ACC112 (cell line): ENCODE results near the gene GATD1.
A peak's percentile ranks its signal among the peaks of the same experiment; 100 is the strongest.

Experiments used
- H2AFZ ChIP-seq: fragments of 200-600 bp; sonication (generic); one replicate; pipeline ENCODE4 v1.6.0; 2017; ENCODE audit warnings: antibody characterized with exemption, low read length; ENCODE audit not compliant: unreplicated experiment
- H3K27ac ChIP-seq: fragments of 200-600 bp; sonication (generic); 2 replicates; pipeline ENCODE4 v1.5.1; 2014; ENCODE audit warnings: low read depth, mild to moderate bottlenecking, antibody characterized with exemption, low read length, moderate library complexity
- H3K27me3 ChIP-seq: fragments of 200-600 bp; sonication (generic); 2 replicates; pipeline ENCODE4 v1.6.1; 2014; ENCODE audit warnings: mild to moderate bottlenecking, antibody characterized with exemption, low read length, moderate library complexity, mixed read lengths; ENCODE audit not compliant: insufficient read depth
- H3K36me3 ChIP-seq: fragments of 200-600 bp; sonication (generic); 2 replicates; pipeline ENCODE4 v1.6.1; 2016; ENCODE audit warnings: mild to moderate bottlenecking, antibody characterized with exemption, low read length, moderate library complexity, mixed read lengths; ENCODE audit not compliant: insufficient read depth
- H3K4me1 ChIP-seq: fragments of 200-600 bp; sonication (generic); one replicate; pipeline ENCODE4 v1.6.1; 2016; ENCODE audit warnings: low read length, mixed read lengths; ENCODE audit not compliant: insufficient read depth, unreplicated experiment, control insufficient read depth
- H3K4me3 ChIP-seq: fragments of 200-600 bp; sonication (generic); 2 replicates; pipeline ENCODE4 v1.5.1; 2014; ENCODE audit warnings: mild to moderate bottlenecking, low read depth, low read length
- H3K79me2 ChIP-seq: fragments of 200-600 bp; sonication (generic); one replicate; pipeline ENCODE4 v1.6.0; 2016; ENCODE audit warnings: low read length; ENCODE audit not compliant: control insufficient read depth, unreplicated experiment, insufficient read depth

Gene GATD1

GRCh38 chr11:777288-778255 lies at the start of gene GATD1:
Gene GATD1, minus strand, starts transcription at chr11:777487. Its CDS starts 25 bp downstream, at chr11:777462.
- H3K27ac ChIP-seq: peak within 1 kb of the TSS; percentile 75
- peak within 1 kb of the TSS; percentile 100 for H3K4me3 ChIP-seq
- H2AFZ ChIP-seq: peak within 1 kb of the TSS; percentile 68
- H3K4me1 ChIP-seq: peaks cover 22% of the 10 kb centered on the region
- H3K79me2 ChIP-seq: peaks cover 64% of the 10 kb centered on the region
- no peaks in the 10 kb centered on the region; the same call in 1 of the 2 replicates for H3K36me3 ChIP-seq
- no peaks in the 10 kb centered on the region for H3K27me3 ChIP-seq

- Histone ChIP-seq H3K4me3 (no peak overlapping the region), H3K79me2 (peaks cover 2% of the 10 kb centered on the region), H3K4me1 (peaks cover 32% of the 10 kb centered on the region), H3K27me3 (peaks cover 10% of the 10 kb centered on the region; the same call in 1 of the 2 replicates), H3K27ac (no peak overlapping the region), H3K36me3 (0 out of 2 replicates have a peak, but pooled peaks cover 6% of the 10 kb centered on the region), H2AFZ (no peak overlapping the region)
Observed at GRCh38 chr11:826836-827145, 49.5 kb upstream of the GATD1 start.

- H3K27me3 ChIP-seq: peaks cover 10% of the 10 kb centered on the region; the same call in 1 of the 2 replicates
- H3K4me1 ChIP-seq: peaks cover 32% of the 10 kb centered on the region
- H3K4me3 ChIP-seq: no peak overlapping the region
- no peak overlapping the region for H3K27ac ChIP-seq
- no peak overlapping the region for H2AFZ ChIP-seq
- peaks cover 7% of the 10 kb centered on the region for H3K79me2 ChIP-seq
- 0 out of 2 replicates have a peak, but pooled peaks cover 6% of the 10 kb centered on the region for H3K36me3 ChIP-seq
Observed at GRCh38 chr11:826227-826621, 48.9 kb upstream of the GATD1 start.

- Histone ChIP-seq H3K79me2 (peaks cover 11% of the 10 kb centered on the region), H3K27ac (no peak overlapping the region), H3K4me3 (no peak overlapping the region), H3K27me3 (peaks cover 7% of the 10 kb centered on the region; the same call in 1 of the 2 replicates), H3K4me1 (peaks cover 34% of the 10 kb centered on the region), H2AFZ (no peak overlapping the region), H3K36me3 (0 out of 2 replicates have a peak, but pooled peaks cover 6% of the 10 kb centered on the region)
Observed at GRCh38 chr11:825366-826226, 48.3 kb upstream of the GATD1 start.

- Histone ChIP-seq H2AFZ (no peak overlapping the region), H3K27ac (no peak overlapping the region), H3K79me2 (peaks cover 15% of the 10 kb centered on the region), H3K4me1 (peaks cover 32% of the 10 kb centered on the region), H3K36me3 (0 out of 2 replicates have a peak, but pooled peaks cover 6% of the 10 kb centered on the region), H3K27me3 (peaks cover 4% of the 10 kb centered on the region; the same call in 1 of the 2 replicates), H3K4me3 (no peak overlapping the region)
Observed at GRCh38 chr11:824942-825341, 47.7 kb upstream of the GATD1 start.

- 0 out of 2 replicates have a peak, but pooled peaks cover 6% of the 10 kb centered on the region for H3K36me3 ChIP-seq
- H3K4me3 ChIP-seq: no peak overlapping the region
- no peak overlapping the region for H2AFZ ChIP-seq
- H3K4me1 ChIP-seq: peaks cover 27% of the 10 kb centered on the region
- no peak overlapping the region for H3K27ac ChIP-seq
- peaks cover 15% of the 10 kb centered on the region for H3K79me2 ChIP-seq
- H3K27me3 ChIP-seq: peaks cover 4% of the 10 kb centered on the region; the same call in 1 of the 2 replicates
Observed at GRCh38 chr11:824292-824880, 47.1 kb upstream of the GATD1 start.

- Histone ChIP-seq H3K27ac (no peak overlapping the region), H3K36me3 (0 out of 2 replicates have a peak, but pooled peaks cover 6% of the 10 kb centered on the region), H3K27me3 (peaks cover 4% of the 10 kb centered on the region; the same call in 1 of the 2 replicates), H3K4me1 (peaks cover 25% of the 10 kb centered on the region), H3K4me3 (no peak overlapping the region), H2AFZ (no peak overlapping the region), H3K79me2 (peaks cover 15% of the 10 kb centered on the region)
Observed at GRCh38 chr11:823441-824291, 46.4 kb upstream of the GATD1 start.

- H3K36me3 ChIP-seq: 0 out of 2 replicates have a peak, but pooled peaks cover 6% of the 10 kb centered on the region
- peak overlapping the region; percentile 92 for H3K4me3 ChIP-seq
- peaks cover 26% of the 10 kb centered on the region for H3K4me1 ChIP-seq
- peaks cover under 1% of the 10 kb centered on the region; the same call in 1 of the 2 replicates for H3K27me3 ChIP-seq
- no peak overlapping the region for H2AFZ ChIP-seq
- H3K27ac ChIP-seq: no peak overlapping the region
- H3K79me2 ChIP-seq: peaks cover 15% of the 10 kb centered on the region
Observed at GRCh38 chr11:821512-822371, 44.5 kb upstream of the GATD1 start.
